Upper lobe of right lung (tissue), 1 donor: Measurements from ENCODE around the gene SLC25A17. TPM values are rescaled to one million over a fixed set of nuclear protein-coding genes. Genes with fewer than 3 reads are reported as not detected.
"Not testable (repeated sequence)": the region's sequence is repeated elsewhere in the genome, so short reads cannot be mapped to it uniquely, and the experiment has no call there.

Experiments used
- ATAC-seq: fragments of 200-7000 bp; cut with Tn5 transposase; one replicate; pipeline ENCODE4 v1.9.1; 2020; ENCODE audit warnings: mild to moderate bottlenecking, moderate library complexity
- DNase-seq: peaks from one replicate; pipeline ENCODE4 v3.0.0-alpha.2; 2020
- H3K27ac ChIP-seq: fragments of 200-600 bp; one replicate; pipeline ENCODE4 v1.8.0; 2022
- H3K27me3 ChIP-seq: fragments of 200-600 bp; one replicate; pipeline ENCODE4 v1.8.0; 2022; ENCODE audit warnings: mild to moderate bottlenecking
- H3K36me3 ChIP-seq: fragments of 200-600 bp; one replicate; pipeline ENCODE4 v1.8.0; 2022
- H3K4me1 ChIP-seq: fragments of 200-600 bp; one replicate; pipeline ENCODE4 v1.8.0; 2022
- H3K4me3 ChIP-seq: fragments of 200-600 bp; one replicate; pipeline ENCODE4 v1.8.0; 2022; ENCODE audit warnings: mild to moderate bottlenecking
- H3K9me3 ChIP-seq: fragments of 200-600 bp; one replicate; pipeline ENCODE4 v1.8.0; 2022
- intact Hi-C: fragments of 100-400 bp; cut with DNase I; formaldehyde crosslinking; loops from one replicate; pipeline ENCODE4 v1.11.0; 2022
- total RNA-seq: library from RNA; stranded (reverse); fragmentation: NEBNext Ultra II Directional; extraction: Animal tissue kit (Norgen Biotek cat#: 25700); gene quantifications from one replicate; pipeline ENCODE4 v1.2.1, GENCODE V29; 2021
- TF ChIP-seq, protein P1 (sequence below): fragments of 200-600 bp; IDR thresholded peaks from one replicate; pipeline ENCODE4 v1.8.0; 2022; ENCODE audit warnings: antibody characterized with exemption
- donor health status: DM: no; HTN: yes; CAD: no; lungs with severe emphysema.

The SLC25A17 gene
- total RNA-seq, 1 donor from 2014 or later, result 13.8 TPM

DNA sequence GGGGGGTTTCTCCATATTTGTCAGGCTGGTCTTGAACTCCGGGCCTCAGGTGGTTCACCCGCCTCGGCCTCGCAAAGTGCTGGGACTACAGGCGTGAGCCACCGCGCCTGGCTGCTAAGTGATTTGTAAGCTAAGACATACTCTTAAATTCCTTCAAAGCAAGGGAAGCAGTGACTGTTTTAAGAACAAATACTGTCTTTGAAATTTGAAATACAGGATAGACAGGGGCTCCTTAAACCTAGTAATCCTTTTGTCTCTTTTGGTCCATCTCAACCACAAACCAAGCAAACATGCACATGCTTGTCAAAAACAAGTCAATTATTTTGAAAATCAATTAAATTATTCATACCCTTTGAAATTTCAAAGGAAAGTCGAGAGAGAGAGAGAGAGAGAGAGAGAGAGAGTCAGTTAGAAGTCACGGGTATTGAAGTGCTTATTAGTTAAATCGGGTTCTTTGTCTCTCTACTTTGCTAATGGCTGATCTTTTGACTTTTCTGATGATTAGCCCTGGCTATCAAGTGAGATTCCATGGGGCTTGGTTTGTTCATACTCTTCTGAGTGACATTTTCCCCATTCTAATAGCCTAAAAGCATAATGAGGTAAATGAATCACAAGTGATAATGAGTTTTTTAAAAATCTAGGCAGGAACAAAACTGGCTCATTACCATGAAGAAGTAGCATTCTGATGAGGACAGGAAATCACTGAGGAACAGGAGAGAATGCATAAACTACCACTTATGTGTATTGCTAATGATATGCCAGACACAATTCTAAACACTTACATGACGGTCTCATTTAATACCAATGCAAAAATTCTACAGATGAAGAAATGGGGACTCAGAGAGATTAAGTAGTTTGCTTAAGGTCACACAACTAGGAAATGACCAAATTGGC is 91.8 kb downstream of the SLC25A17 start:
- intact Hi-C loops, result no loop called here
- Histone ChIP-seq H3K27me3 (no peaks in the 10 kb centered on the region), H3K9me3 (no peaks in the 10 kb centered on the region), H3K4me1 (peaks cover 15% of the 10 kb centered on the region), H3K4me3 (no peak overlapping the region), H3K27ac (no peak overlapping the region), H3K36me3 (no peaks in the 10 kb centered on the region)
- ATAC-seq (no peak), DNase-seq (no peak)
- TF ChIP-seq, protein P1, sequence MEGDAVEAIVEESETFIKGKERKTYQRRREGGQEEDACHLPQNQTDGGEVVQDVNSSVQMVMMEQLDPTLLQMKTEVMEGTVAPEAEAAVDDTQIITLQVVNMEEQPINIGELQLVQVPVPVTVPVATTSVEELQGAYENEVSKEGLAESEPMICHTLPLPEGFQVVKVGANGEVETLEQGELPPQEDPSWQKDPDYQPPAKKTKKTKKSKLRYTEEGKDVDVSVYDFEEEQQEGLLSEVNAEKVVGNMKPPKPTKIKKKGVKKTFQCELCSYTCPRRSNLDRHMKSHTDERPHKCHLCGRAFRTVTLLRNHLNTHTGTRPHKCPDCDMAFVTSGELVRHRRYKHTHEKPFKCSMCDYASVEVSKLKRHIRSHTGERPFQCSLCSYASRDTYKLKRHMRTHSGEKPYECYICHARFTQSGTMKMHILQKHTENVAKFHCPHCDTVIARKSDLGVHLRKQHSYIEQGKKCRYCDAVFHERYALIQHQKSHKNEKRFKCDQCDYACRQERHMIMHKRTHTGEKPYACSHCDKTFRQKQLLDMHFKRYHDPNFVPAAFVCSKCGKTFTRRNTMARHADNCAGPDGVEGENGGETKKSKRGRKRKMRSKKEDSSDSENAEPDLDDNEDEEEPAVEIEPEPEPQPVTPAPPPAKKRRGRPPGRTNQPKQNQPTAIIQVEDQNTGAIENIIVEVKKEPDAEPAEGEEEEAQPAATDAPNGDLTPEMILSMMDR, result no peak

DNA sequence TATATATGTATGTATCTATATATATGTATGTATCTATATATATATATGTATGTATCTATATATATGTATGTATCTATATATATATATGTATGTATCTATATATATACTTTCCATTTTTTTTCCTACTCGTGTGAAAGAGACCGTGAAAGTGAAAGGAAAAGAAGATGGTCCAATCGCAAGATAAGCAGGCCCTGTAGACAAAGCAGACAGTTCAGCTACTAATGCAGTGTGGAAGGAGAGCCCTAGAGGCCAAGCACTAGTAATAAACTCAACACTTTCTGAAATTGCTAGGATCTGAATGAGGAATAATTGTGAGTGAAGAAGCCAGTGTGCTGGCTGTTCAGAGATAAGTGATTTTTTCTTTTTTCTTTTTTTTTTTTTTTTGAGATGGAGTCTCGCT is 92.6 kb downstream of the SLC25A17 start:
- H3K9me3 ChIP-seq, result no peaks in the 10 kb centered on the region
- no peaks in the 10 kb centered on the region for H3K27me3 ChIP-seq
- no peak overlapping the region for H3K27ac ChIP-seq
- ATAC-seq (no peak), DNase-seq (no peak)
- intact Hi-C loops, result no loop called here
- H3K36me3 ChIP-seq, result no peaks in the 10 kb centered on the region
- H3K4me1 ChIP-seq, result peaks cover 7% of the 10 kb centered on the region
- TF ChIP-seq, protein P1, result no peak
- H3K4me3 ChIP-seq, result no peak overlapping the region

DNA sequence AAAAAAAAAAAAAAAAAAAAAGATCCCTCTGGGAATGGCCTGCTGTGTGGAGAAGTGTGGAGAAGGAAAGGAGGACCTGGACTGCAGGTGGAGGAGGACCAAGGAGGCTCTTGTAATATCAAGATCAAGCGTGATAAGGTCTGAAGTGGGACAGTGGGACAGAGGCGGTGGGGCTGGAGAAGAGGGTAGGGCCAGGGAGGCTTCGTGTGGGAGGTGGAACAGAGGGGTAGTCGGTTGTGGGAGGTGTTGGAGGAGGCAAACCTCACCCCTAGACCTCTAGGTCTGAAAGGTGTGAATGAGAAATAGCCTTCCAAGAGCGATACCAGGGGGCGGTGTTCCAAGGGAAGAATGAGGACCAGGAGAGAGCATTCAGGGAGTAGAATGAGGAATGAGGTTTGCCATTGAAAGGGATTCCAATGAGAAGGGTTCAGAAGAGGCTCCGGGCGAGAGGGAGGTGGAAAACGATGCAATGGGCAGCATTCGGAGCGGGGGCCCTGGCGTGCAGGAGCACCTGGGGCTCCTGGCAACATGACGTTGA is 95.7 kb downstream of the SLC25A17 start:
- Histone ChIP-seq H3K9me3 (no peaks in the 10 kb centered on the region), H3K36me3 (no peaks in the 10 kb centered on the region), H3K27ac (no peak overlapping the region), H3K4me1 (no peaks in the 10 kb centered on the region), H3K4me3 (no peak overlapping the region), H3K27me3 (no peaks in the 10 kb centered on the region)
- TF ChIP-seq, protein P1, result no peak
- DNase-seq (no peak), ATAC-seq (no peak)
- intact Hi-C loops, result no loop called here

DNA sequence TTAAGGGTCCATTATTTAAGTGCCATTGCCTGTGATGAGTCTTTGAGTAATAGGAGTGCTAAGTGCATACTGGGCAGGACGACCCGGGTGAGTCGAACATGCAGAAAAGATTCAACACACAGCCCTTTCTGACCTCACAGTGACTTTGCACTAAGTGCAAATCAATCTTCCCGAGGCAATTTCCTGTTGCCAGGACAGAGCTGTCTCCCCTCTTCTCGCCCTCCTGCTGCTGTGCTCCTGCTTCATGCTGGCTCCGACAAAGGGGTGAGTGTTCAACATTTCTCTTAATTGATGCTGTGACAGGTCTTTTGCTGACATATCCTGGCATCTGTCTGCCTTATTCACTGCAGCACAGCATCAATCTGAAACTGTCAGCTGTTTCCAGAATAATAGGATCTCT is 97.9 kb downstream of the SLC25A17 start:
- intact Hi-C loops, result no loop called here

DNA sequence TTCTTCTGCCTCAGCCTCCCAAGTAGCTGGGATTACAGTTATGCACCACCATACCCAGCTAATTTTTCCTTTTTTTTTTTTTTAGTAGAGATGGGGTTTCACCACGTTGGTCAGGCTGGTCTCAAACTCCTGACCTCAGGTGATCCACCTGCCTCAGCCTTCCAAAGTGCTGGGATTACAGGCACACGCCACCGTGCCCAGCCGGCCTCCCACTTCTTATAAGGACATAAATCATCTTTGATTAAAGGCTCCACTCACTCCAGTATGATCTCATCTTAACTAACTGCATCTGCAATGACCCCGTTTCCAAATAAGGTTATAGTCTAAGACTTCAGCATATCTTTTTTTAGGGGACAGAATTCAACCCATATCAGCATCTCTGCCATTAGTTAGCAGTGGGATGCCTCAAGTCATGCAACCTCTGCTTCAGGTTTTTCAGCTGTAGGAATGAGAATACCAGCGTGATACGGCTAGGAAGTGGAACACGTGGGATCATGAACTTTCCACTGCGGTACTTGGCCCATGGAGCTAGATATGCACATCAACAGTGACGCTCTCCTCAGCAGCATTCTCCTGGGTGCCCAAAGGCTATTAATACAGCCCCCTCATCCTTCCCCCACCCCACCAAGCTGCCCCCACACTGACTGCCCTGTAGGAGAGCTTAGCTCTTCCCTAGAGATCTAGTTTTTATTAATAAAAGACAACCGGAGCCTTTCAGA is 98.4 kb downstream of the SLC25A17 start:
- Histone ChIP-seq H3K9me3 (no peaks in the 10 kb centered on the region), H3K27me3 (no peaks in the 10 kb centered on the region), H3K36me3 (no peaks in the 10 kb centered on the region), H3K27ac (no peak overlapping the region), H3K4me1 (no peaks in the 10 kb centered on the region), H3K4me3 (no peak overlapping the region)
- TF ChIP-seq, protein P1, result no peak
- ATAC-seq (no peak), DNase-seq (no peak)
- intact Hi-C loops, result no loop called here

More for the DNA sequence above, 97.9 kb downstream of the SLC25A17 start:
- H3K27me3 ChIP-seq, result no peaks in the 10 kb centered on the region
- no peaks in the 10 kb centered on the region for H3K4me1 ChIP-seq
- H3K4me3 ChIP-seq, result no peak overlapping the region
- TF ChIP-seq, protein P1, result no peak
- DNase-seq (no peak), ATAC-seq (no peak)
- H3K36me3 ChIP-seq, result no peaks in the 10 kb centered on the region
- no peak overlapping the region for H3K27ac ChIP-seq
- no peaks in the 10 kb centered on the region for H3K9me3 ChIP-seq

DNA sequence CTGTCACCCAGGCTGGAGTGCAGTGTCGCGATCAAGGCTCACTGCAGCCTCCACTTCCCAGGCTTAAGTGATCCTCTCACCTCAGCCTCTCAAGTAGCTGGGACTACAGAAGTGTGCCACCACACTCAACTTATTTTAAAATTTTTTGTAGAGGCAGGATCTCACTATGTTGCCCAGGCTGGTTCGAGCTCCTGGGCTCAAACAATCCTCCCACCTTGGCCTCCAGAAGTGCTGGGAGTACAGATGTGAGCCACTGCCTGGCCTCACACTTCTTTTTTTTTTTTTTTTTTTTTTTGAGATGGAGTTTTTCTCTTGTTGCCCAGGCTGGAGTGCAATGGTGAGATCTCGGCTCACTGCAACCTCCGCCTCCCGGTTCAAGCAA is 99.0 kb downstream of the SLC25A17 start:
- H3K36me3 ChIP-seq, ATAC-seq, DNase-seq: not testable (repeated sequence)

More for the DNA sequence above, 99.0 kb downstream of the SLC25A17 start:
- H3K27ac ChIP-seq, H3K4me1 ChIP-seq, H3K4me3 ChIP-seq, intact Hi-C loops, H3K27me3 ChIP-seq, H3K9me3 ChIP-seq: not testable (repeated sequence)
